Common myeloid progenitor, CD34-positive (primary cell): ENCODE measurements around the gene PHGDH.
A peak's percentile ranks its signal among the peaks of the same experiment; 100 is the strongest.
"Not testable (repeated sequence)": the region's sequence is repeated elsewhere in the genome, so short reads cannot be mapped to it uniquely, and the experiment has no call there.

Experiments
- CTCF ChIA-PET: fragments of 350-600 bp; sonication (Branson Sonifier 250); formaldehyde crosslinking; loops from one replicate; lab custom pipeline; 2021; ENCODE audit warnings: antibody characterized with exemption; lab: Charles Lee
- POLR2A ChIA-PET: fragments of 350-600 bp; sonication (Branson Sonifier 250); formaldehyde crosslinking; loops from one replicate; lab custom pipeline; 2021; ENCODE audit warnings: antibody characterized with exemption; lab: Charles Lee
- DNase-seq, 3 donors: peaks; one replicate each; pipeline versions ENCODE4 v3.0.0 to v3.0.0-alpha.2; 2013
- H3K27ac ChIP-seq, 2 experiments: 1 replicate in 1 of 2; 2 replicates in 1 of 2; pipeline ENCODE4 v1.7.0; 2013; ENCODE audit warnings: inconsistent platforms in 2 of 2, low read length in 2 of 2, mild to moderate bottlenecking in 2 of 2, low read depth in 1 of 2, moderate library complexity in 1 of 2; ENCODE audit not compliant: severe bottlenecking in 2 of 2, insufficient read depth in 1 of 2, poor library complexity in 1 of 2
- H3K27me3 ChIP-seq, 5 experiments: replicated peaks in 2 of 5; 1 replicate in 3 of 5; 2 replicates in 2 of 5; pipeline versions ENCODE4 v1.6.1 to v1.7.0; 2013; ENCODE audit warnings: low read length in 4 of 5, mild to moderate bottlenecking in 2 of 5, moderate library complexity in 2 of 5, inconsistent platforms in 1 of 5; ENCODE audit not compliant: insufficient read depth in 5 of 5, control insufficient read depth in 4 of 5
- H3K36me3 ChIP-seq, 4 experiments: 1 replicate in 2 of 4; 2 replicates in 2 of 4; pipeline versions ENCODE4 v1.6.1 to v1.7.0; 2013; ENCODE audit warnings: low read length in 3 of 4, control low read depth in 1 of 4, mild to moderate bottlenecking in 1 of 4; ENCODE audit not compliant: control insufficient read depth in 4 of 4, insufficient read depth in 4 of 4
- H3K4me1 ChIP-seq, 4 experiments: 1 replicate in 3 of 4; 2 replicates in 1 of 4; pipeline versions ENCODE4 v1.6.1 to v1.7.1; 2013; ENCODE audit warnings: low read length in 3 of 4, mild to moderate bottlenecking in 3 of 4, control low read depth in 1 of 4, inconsistent platforms in 1 of 4, moderate library complexity in 1 of 4; ENCODE audit not compliant: control insufficient read depth in 4 of 4, insufficient read depth in 4 of 4; ENCODE audit errors: control extremely low read depth in 1 of 4
- H3K4me3 ChIP-seq, 7 experiments: 1 replicate in 4 of 7; 2 replicates in 3 of 7; pipeline versions ENCODE4 v1.5.1 to v1.7.0; 2013; ENCODE audit warnings: mild to moderate bottlenecking in 7 of 7, low read length in 6 of 7, moderate library complexity in 6 of 7, inconsistent platforms in 2 of 7, low read depth in 2 of 7, control low read depth in 1 of 7; ENCODE audit not compliant: insufficient read depth in 4 of 7, control insufficient read depth in 1 of 7; ENCODE audit errors: extremely low read depth in 1 of 7
- H3K9me3 ChIP-seq, 5 experiments: 1 replicate in 4 of 5; 2 replicates in 1 of 5; pipeline versions ENCODE4 v1.6.1 to v1.7.1; 2013; ENCODE audit warnings: low read length in 4 of 5, mild to moderate bottlenecking in 2 of 5, inconsistent platforms in 1 of 5, low read depth in 1 of 5, moderate library complexity in 1 of 5; ENCODE audit not compliant: control insufficient read depth in 4 of 5, insufficient read depth in 2 of 5; ENCODE audit errors: control extremely low read depth in 1 of 5
- WGBS: methylation state at CpG from one replicate; pipeline ENCODE4 v1.1.5; 2013; ENCODE audit not compliant: insufficient coverage; 5-methylcytosine and 5-hydroxymethylcytosine counted together

Gene PHGDH

DNA sequence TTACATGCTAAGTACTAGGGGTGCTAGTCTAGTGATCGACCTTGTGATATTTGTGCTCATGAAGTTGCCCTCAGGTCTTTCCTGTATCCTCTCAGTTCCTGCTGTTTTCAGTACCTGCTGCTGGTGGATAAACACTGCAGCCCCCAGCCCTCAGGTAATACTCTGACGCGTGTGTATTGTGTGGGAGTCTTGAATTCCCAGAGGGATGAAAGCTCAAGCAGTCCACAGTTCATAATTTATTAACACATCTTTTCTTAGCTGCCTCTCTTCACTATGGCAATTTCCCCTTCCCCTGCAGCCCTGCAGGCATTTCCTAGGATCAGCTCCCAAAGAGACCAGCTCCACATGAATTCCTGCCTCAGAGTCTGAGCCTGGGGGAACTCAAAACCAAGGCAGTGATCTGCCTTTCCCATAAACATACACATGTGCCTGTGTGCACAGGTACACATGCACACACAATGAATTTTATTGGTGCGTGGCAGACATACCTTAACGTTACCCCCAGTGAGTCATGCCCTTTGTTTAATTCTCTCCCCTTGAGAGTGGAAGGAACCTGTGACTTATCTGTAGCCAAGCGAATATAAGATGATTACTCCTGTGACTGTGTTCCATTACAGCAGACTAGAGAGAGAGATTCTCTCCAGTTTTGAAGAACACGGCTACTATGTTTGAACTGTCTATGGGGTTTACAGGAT lies 71.0 kb downstream of the PHGDH start:
- H3K4me1 ChIP-seq: peaks cover 0 to 19% (median 2%) of the 10 kb centered on the region in 4 experiments
- no peak for DNase-seq
- H3K27me3 ChIP-seq: no peaks in the 10 kb centered on the region
- 80% methylated on average over 3 of the region's 7 CpGs for WGBS
- H3K9me3 ChIP-seq: no peaks in the 10 kb centered on the region
- H3K4me3 ChIP-seq: no peak overlapping the region
- H3K27ac ChIP-seq: no peak overlapping the region
- H3K36me3 ChIP-seq: no peaks in the 10 kb centered on the region
- CTCF ChIA-PET: interaction anchor here (1.2 kb wide), 1 partner anchor 22 kb away, joined by 3 read pairs; no protein-coding TSS in a partner anchor
- POLR2A ChIA-PET: no interaction called here

GRCh38 chr1:119783354-119784185 lies 71.8 kb downstream of the PHGDH start:
- Histone ChIP-seq H3K4me3 (no peak overlapping the region), H3K27me3 (no peaks in the 10 kb centered on the region), H3K27ac (no peak overlapping the region), H3K4me1 (peaks cover 0 to 19% (median 2%) of the 10 kb centered on the region in 4 experiments), H3K36me3 (no peaks in the 10 kb centered on the region), H3K9me3 (no peaks in the 10 kb centered on the region)
- CTCF ChIA-PET: interaction anchor here (1.2 kb wide), 1 partner anchor 21 kb away, joined by 3 read pairs; no protein-coding TSS in a partner anchor
- DNase-seq: peak in 2 of 3 donors; percentile 18 to 40
- POLR2A ChIA-PET: no interaction called here
- 79% methylated on average over 6 of the region's 6 CpGs for WGBS

GRCh38 chr1:119784191-119784781 lies 72.6 kb downstream of the PHGDH start:
- no peak overlapping the region for H3K4me3 ChIP-seq
- ChIA-PET CTCF (no interaction called here), POLR2A (no interaction called here)
- H3K27me3 ChIP-seq: no peaks in the 10 kb centered on the region
- DNase-seq: no peak
- no peaks in the 10 kb centered on the region for H3K9me3 ChIP-seq
- H3K27ac ChIP-seq: no peak overlapping the region
- H3K4me1 ChIP-seq: peaks cover 0 to 19% (median 2%) of the 10 kb centered on the region in 4 experiments
- no peaks in the 10 kb centered on the region for H3K36me3 ChIP-seq
- WGBS: 100% methylated on average over 1 of the region's 3 CpGs

GRCh38 chr1:119786046-119786445 lies 74.3 kb downstream of the PHGDH start:
- WGBS: no CpG with 5 or more reads among the region's 7 CpGs
- H3K4me3 ChIP-seq, POLR2A ChIA-PET, DNase-seq, H3K27me3 ChIP-seq, H3K36me3 ChIP-seq, H3K9me3 ChIP-seq, H3K27ac ChIP-seq, CTCF ChIA-PET: not testable (repeated sequence)
- peaks cover 0 to 19% (median 2%) of the 10 kb centered on the region in 4 experiments for H3K4me1 ChIP-seq

DNA sequence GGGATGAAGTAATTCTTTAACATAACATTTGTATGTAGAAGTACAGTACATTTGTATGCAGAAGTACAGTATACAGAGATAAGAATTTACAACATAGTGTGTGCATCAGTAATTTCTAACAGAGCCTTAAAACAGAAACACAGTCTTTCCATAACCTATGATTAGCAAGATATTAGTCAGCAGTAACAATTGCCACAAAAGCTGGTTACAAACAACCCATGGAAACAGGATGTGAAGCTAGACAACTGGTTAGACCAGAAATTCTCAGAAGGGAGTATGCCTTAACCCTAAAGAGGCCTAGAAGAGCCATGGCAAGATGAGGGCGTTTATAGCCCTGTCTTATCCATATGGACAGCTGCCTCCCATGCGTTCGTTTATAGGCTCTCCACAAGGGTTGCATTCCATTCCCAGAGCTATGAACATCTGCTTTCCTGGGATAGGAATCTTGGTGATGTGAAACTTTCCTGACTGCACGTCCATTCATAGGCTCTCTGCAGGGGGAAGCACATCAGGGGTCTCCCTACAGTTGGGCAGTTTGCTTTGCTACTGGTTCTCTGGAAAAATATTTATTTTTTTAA lies 74.8 kb downstream of the PHGDH start:
- CTCF ChIA-PET: interaction anchor here (1.0 to 1.7 kb wide), 2 partner anchors 22 to 43 kb away, joined by 3 to 6 read pairs; no protein-coding TSS in a partner anchor
- POLR2A ChIA-PET, H3K9me3 ChIP-seq, DNase-seq, H3K27me3 ChIP-seq, H3K27ac ChIP-seq, H3K4me3 ChIP-seq, H3K36me3 ChIP-seq: not testable (repeated sequence)
- peaks cover 0 to 19% (median 2%) of the 10 kb centered on the region in 4 experiments for H3K4me1 ChIP-seq
- 100% methylated on average over 3 of the region's 4 CpGs for WGBS

- no peak for DNase-seq
Observed at GRCh38 chr1:119787776-119788175, 76.0 kb downstream of the PHGDH start.

More at GRCh38 chr1:119787776-119788175, 76.0 kb downstream of the PHGDH start:
- Histone ChIP-seq H3K9me3 (no peaks in the 10 kb centered on the region), H3K4me1 (peaks cover 0 to 18% (median 2%) of the 10 kb centered on the region in 4 experiments), H3K4me3 (no peak overlapping the region), H3K27ac (no peak overlapping the region), H3K27me3 (no peaks in the 10 kb centered on the region), H3K36me3 (no peaks in the 10 kb centered on the region)
- 50% methylated on average over 1 of the region's 2 CpGs for WGBS
- CTCF ChIA-PET: interaction anchor here (1.0 to 1.7 kb wide), 2 partner anchors 21 to 44 kb away, joined by 3 to 6 read pairs; no protein-coding TSS in a partner anchor
- POLR2A ChIA-PET: no interaction called here
